Fibroblast of skin of back (primary cell): Measurements from ENCODE around the gene GRIN1.

ENCODE experiments used
- DNase-seq: peaks from one replicate; pipeline ENCODE4 v3.0.0-alpha.2; 2013

The GRIN1 gene

GRCh38 chr9:137194909-137195308, 56.0 kb downstream of the GRIN1 start:
- no peak for DNase-seq

DNA sequence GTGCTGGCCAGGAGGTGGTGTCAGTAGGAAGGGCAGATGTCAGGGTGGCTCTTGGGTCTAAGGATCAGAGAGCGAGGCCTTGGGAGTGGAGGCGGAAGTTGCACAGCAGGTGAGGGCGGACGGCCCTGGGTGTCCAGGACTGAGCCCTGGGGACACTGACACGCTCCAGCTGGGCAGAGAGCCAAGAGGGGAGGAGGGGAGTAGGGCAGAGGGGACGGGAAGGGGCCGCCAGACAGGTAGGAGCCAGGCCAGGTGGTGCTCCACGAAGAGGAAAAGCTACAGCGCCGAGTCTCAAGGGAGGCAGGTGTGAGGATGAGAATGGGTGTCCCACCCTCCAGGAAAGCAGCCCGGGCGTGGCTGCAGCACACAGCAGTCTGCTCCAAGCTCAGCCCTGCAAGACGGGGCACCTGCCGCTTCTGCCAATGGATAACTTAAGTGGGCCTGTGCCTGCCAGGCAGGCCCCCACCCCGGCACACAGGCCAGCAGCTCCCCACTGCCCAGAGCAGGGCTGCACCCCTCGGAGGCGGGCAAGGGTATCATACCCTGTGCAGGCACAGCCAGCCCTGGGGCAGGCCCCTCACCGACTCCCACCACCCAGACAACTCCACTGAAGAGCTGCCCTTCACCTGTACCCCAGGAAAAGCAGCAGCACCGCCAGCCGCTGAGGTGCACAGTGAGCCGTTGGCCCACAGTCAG, 56.7 kb downstream of the GRIN1 start:
- DNase-seq: no peak

- DNase-seq: no peak
Observed at GRCh38 chr9:137198051-137198901, 59.3 kb downstream of the GRIN1 start.

DNA sequence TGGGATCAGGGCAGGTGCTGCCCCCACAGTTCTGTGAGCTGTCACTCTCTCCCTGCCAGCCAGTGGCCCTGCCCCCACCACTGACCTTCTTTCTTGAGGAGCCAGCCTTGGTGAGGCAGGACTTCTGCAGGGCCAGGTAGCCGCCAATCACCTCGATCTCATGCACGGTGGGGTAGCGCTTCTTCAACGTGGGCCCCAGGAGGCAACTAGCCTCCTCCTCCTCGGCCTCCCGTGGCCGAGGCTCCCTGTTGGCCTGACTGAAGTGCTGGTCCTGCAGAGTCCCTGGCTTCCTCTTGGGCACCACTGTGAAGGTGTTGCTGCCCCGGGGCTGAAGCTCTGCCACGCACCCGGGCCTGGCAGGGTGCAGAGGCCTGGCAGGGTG, 59.9 kb downstream of the GRIN1 start:
- no peak for DNase-seq

DNA sequence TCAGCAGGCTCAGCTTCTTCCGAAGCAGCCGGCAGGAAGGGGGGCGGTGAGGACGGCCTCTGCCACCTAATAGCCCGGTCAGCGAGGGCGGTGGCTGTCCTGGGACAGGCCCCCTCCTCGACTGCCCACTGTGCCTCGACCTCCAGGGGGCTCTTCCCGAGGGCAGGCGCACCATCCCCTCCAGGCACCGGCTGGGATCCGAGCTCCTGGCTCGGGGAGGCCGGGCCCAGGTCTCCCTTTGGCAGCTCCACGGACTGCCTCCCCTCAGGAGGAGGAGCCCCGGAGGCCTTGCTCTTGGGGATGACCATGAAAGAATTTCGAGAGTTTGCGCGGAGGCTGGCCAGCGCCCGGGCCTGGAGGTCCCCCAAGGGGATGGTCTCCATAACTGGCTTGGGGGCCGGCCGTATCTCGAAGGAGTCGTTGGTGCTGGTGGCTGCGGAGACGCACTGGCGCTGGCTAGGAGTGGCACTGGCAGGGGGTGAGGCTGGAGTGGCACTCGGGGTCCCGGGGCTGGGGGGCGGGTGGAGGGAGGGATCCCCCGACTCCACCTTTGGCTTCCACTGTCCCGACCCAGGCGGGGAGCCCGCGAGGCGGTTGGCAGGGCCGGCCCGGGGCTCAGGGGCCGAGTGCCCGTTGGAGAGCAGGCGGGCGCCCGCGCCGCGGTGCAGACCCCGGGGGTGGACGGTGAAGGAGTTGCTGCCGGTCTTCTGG, 60.6 kb downstream of the GRIN1 start:
- DNase-seq: no peak

DNA sequence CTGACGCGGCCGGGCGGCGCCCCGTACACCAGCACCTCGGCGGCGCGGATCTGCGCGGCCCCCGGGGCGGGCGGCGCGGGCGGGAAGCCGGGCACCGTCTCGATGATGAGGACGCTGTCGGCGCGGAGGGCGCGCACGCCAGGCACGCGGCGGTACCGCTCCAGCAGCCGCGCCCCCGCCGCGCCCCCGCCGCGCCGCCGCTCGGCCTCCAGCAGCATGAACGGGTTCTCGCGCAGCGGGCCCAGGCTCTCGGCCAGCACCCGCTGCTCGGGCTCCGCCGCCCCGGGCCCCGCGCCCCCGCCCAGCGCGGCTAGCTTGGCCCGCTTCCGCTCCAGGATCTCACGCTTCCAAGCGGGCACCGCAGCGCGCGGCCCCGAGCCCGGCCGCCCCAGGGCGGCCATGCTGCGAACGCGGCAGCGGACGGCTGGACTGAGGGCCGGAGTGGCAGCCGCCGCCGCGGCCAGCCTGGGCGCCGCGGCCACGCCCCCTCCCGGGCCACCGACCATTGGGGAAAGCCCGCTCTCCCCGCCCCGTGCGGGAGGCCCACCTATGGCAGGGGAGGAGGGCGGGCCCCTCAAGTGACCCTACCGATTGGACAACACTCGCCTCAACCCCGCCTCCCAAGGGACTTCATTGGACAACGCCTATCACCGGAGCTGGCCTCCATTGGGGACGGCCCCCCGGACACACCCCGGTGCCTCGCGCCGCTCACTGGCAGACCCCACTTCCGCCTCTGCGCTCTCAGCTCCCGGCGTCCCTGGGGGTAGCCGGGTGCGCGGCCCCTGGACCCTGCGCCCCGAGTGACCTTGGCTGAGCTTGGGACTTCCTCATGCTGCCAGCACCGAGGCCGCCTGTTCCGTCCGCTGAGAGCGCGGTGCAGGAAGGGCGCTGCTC, 61.6 kb downstream of the GRIN1 start, which contains the start of gene TPRN:
Gene TPRN (minus strand): TSS at position 431 of the 894 bp plus-strand sequence. CDS start 30 bp downstream, at position 401.
- peak; percentile 99 for DNase-seq

GRCh38 chr9:137201205-137201868, 62.4 kb downstream of the GRIN1 start:
- DNase-seq: no peak

DNA sequence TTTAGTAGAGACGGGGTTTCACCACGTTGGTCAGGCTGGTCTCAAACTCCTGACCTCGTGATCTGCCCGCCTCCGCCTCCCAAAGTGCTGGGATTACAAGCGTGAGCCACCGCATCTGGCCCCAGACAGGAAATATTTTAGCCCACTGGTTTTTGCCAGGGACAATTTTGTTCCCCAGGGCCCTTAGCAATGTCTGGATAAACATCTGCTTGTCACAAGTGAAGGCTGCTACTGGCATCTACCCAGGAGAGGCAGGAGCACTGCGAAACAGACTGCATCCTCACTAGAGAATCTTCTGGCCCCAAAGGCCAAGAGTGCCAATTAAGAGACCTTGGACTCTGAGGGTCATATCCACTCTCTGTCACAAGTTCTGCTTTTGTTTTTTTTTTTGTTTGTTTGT, 64.0 kb downstream of the GRIN1 start:
- peak; percentile 35 for DNase-seq

GRCh38 chr9:137204731-137205125, 65.8 kb downstream of the GRIN1 start:
- no peak for DNase-seq

DNA sequence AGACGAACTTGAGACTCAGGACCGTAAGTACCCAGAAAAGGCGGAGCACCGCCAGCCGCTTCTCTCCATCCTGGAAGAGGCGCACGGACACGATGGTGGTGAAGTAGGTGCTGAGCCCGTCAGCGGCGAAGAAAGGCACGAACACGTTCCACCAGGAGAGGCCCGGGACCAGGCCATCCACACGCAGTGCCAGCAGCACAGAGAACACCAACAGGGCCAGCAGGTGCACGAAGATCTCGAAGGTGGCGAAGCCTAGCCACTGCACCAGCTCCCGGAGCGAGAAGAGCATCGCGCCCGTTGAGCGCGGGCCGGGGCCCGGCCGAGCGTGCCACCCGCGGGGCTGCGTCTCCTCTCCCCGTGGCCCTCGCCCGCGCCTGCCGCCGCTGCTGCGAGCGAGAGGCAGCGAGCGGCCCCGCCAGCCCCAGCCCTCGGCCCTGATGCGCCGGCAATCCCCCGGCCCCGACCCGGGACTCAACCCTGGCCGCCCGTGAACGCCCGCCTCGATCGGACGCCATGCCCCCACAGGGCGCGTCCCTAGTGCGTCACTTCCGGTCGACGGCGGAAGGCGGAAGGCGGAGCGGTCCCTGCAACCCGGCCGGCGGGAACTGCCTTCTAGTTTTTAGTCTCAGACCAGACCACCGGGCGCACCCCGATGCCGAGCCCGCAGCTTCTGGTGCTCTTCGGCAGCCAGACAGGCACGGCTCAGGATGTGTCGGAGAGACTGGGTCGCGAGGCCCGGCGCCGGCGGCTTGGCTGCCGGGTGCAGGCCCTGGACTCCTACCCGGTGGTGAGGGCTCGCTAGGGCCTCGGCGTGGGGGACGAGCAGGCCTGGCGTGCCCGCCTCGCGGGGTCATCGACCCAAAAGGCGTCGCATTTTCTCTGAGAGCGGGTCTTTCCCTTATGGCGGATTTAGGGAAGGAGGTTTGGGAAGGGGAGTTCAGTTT, 66.4 kb downstream of the GRIN1 start, which contains the start of the genes NDOR1 and TMEM203:
Gene NDOR1 (plus strand): TSS at position 575 of the 944 bp plus-strand sequence. CDS start 78 bp downstream, at position 653.
Gene TMEM203 (minus strand): TSS at position 523 of the 944 bp plus-strand sequence. CDS start 234 bp downstream, at position 289.
- DNase-seq: peak; percentile 87

DNA sequence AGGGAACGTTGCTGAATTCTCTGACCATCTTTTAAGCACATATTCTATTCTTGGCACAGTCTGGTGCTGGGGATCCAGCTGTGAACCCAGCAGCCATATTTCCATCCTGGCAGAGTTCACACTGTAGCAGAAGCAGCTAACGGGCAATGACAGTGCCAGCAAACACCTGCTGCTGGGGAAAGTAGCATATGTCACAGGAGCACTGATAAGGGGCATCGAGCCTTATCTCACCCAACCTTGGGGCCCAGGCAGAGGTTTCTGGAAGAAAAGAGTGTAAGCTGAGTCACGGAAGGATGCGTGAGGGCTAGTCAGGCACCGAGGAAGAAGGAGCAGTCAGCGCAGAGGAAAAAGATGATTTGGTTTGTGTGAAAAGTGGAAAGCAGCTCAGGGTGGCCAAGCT, 67.6 kb downstream of the GRIN1 start:
- no peak for DNase-seq

- no peak for DNase-seq
Observed at GRCh38 chr9:137211532-137211931, 72.6 kb downstream of the GRIN1 start.

- no peak for DNase-seq
Observed at GRCh38 chr9:137212520-137212919, 73.6 kb downstream of the GRIN1 start.

GRCh38 chr9:137213160-137214060, 74.5 kb downstream of the GRIN1 start:
- DNase-seq: no peak

DNA sequence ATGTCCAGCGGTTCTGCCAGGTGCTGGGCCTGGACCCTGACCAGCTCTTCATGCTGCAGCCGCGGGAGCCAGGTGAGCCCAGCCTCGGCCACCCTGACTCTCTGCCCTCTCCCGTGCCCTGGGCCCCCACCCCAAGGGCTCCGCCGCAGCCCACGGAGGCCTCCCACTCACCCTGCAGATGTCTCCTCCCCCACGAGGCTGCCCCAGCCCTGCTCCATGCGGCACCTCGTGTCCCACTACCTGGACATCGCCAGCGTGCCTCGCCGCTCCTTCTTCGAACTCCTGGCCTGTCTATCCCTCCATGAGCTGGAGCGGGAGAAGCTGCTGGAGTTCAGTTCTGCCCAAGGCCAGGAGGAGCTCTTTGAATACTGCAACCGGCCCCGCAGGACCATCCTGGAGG, 75.7 kb downstream of the GRIN1 start:
- no peak for DNase-seq

DNA sequence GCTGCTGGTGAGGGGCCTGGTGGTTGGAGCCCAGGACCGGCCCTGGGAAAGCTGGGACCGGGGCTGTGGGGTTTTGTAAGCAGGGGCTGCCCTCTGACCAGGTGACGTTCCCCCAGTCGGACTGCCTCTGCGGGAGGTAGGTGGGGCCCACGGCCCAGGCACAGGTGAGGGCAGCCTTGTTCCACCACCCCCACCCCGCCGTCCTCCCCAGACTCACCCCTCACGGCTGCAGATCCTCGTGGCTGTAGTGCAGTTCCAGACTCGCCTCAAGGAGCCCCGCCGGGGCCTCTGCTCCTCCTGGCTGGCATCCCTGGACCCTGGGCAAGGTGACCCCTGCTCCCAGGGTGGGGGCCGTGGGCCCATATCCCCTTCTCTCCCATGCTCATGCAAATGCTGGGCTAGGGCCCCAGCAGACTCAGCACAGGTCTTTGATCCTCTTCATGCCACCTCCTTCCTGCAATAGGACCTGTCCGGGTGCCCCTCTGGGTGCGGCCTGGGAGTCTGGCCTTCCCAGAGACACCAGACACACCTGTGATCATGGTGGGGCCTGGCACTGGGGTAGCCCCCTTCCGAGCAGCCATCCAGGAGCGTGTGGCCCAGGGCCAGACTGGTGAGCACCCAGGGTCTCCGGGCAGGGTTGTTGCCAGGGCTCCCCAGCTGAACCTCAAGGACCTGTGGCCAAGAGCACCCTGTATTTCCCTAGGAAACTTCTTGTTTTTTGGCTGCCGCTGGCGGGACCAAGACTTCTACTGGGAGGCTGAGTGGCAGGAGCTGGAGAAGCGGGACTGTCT, 76.4 kb downstream of the GRIN1 start:
- DNase-seq: no peak

- DNase-seq: no peak
Observed at GRCh38 chr9:137216188-137216965, 77.4 kb downstream of the GRIN1 start.
